K562 (cell line): ENCODE results near the gene SDC3. TPM values are rescaled to one million over a fixed set of nuclear protein-coding genes. Genes with fewer than 3 reads are reported as not detected.
A peak's percentile ranks its signal among the peaks of the same experiment; 100 is the strongest.

Experiments used
- ADNP ChIP-seq: fragments of 200-800 bp; sonication (Bioruptor generic); IDR thresholded peaks from 2 replicates; pipeline ENCODE4 v1.6.1; 2016; ENCODE audit warnings: missing genetic modification characterization, missing compliant biosample characterization
- ATF3 ChIP-seq, 2 experiments: fragments of 450-650 bp in 1 of 2; sonication (generic) in 1 of 2; formaldehyde crosslinking in 1 of 2; IDR thresholded peaks in 1 of 2; conservative IDR thresholded peaks in 1 of 2; 2 replicates each; pipeline versions ENCODE4 v1.6.1 to v1.8.1; 2016 to 2023; ENCODE audit warnings: mild to moderate bottlenecking in 2 of 2, moderate library complexity in 2 of 2, inconsistent platforms in 1 of 2, missing genetic modification reagents in 1 of 2
- ATF4 ChIP-seq: fragments of 450-650 bp; formaldehyde crosslinking; IDR thresholded peaks from 2 replicates; pipeline ENCODE4 v1.4.0; 2022; ENCODE audit warnings: mild to moderate bottlenecking, moderate library complexity
- CREB1 ChIP-seq, 2 experiments: sonication (generic) in 1 of 2; formaldehyde crosslinking in 1 of 2; IDR thresholded peaks; 2 replicates each; pipeline versions ENCODE4 v1.6.1 to v1.8.0; 2012 to 2022; ENCODE audit warnings: inconsistent platforms in 1 of 2, mild to moderate bottlenecking in 1 of 2, missing genetic modification reagents in 1 of 2, moderate library complexity in 1 of 2
- CTCFL ChIP-seq: IDR thresholded peaks from 2 replicates; pipeline ENCODE4 v1.6.1; 2011; ENCODE audit warnings: borderline replicate concordance, low read depth, mild to moderate bottlenecking, moderate library complexity, low read length; ENCODE audit not compliant: insufficient read depth, poor library complexity, severe bottlenecking
- E2F3 ChIP-seq: fragments of 250-450 bp; sonication (Bioruptor Pico); IDR thresholded peaks from 2 replicates; pipeline ENCODE4 v1.4.0; 2020; ENCODE audit warnings: mild to moderate bottlenecking
- FOXA3 ChIP-seq, 2 experiments: fragments of 450-650 bp in 1 of 2; sonication (generic) in 1 of 2; formaldehyde crosslinking; IDR thresholded peaks in 1 of 2; conservative IDR thresholded peaks in 1 of 2; 2 replicates each; pipeline versions ENCODE4 v1.4.0 to v1.8.0; 2020 to 2022; ENCODE audit warnings: mild to moderate bottlenecking in 2 of 2, missing genetic modification reagents in 1 of 2
- HDAC1 ChIP-seq, 2 experiments: fragments of 450-650 bp; IDR thresholded peaks; 2 replicates each; pipeline ENCODE4 v1.6.1; 2016 to 2017; ENCODE audit warnings: inconsistent platforms in 1 of 2, mild to moderate bottlenecking in 1 of 2, moderate library complexity in 1 of 2
- IFI16 ChIP-seq: fragments of 250-450 bp; sonication (Bioruptor Pico); IDR thresholded peaks from 2 replicates; pipeline ENCODE4 v2.1.2; 2022; ENCODE audit warnings: mild to moderate bottlenecking, inconsistent platforms
- JUN ChIP-seq, 2 experiments: sonication (generic) in 1 of 2; formaldehyde crosslinking in 1 of 2; IDR thresholded peaks; 2 replicates each; pipeline versions ENCODE4 v1.6.1 to v1.8.0; 2012 to 2022; ENCODE audit warnings: borderline replicate concordance in 2 of 2, mild to moderate bottlenecking in 2 of 2, improper control_type of control experiment in 1 of 2, low read depth in 1 of 2, low read length in 1 of 2, missing genetic modification reagents in 1 of 2
- LEF1 ChIP-seq: fragments of 450-650 bp; IDR thresholded peaks from 2 replicates; pipeline ENCODE4 v1.6.1; 2016; ENCODE audit warnings: mild to moderate bottlenecking
- MAFF ChIP-seq: IDR thresholded peaks from 2 replicates; pipeline ENCODE4 v1.6.1; 2012; ENCODE audit warnings: low read length, improper control_type of control experiment
- NFIX ChIP-seq: fragments of 250-450 bp; sonication (Bioruptor Pico); IDR thresholded peaks from 2 replicates; pipeline ENCODE4 v1.4.0; 2020; ENCODE audit warnings: low read depth, mild to moderate bottlenecking, moderate library complexity
- PRMT5 ChIP-seq: sonication (generic); formaldehyde crosslinking; IDR thresholded peaks from 2 replicates; pipeline ENCODE4 v1.5.0; 2020; ENCODE audit warnings: missing genetic modification reagents
- RUNX1 ChIP-seq: sonication (generic); IDR thresholded peaks from 2 replicates; pipeline ENCODE4 v1.6.1; 2016; ENCODE audit warnings: antibody characterized with exemption, low read depth
- SP1 ChIP-seq: sonication (generic); formaldehyde crosslinking; IDR thresholded peaks from 2 replicates; pipeline ENCODE4 v1.8.1; 2022; ENCODE audit warnings: mild to moderate bottlenecking, missing genetic modification reagents
- SUPT5H ChIP-seq: fragments of 450-650 bp; IDR thresholded peaks from 2 replicates; pipeline ENCODE4 v1.6.1; 2016
- ZBTB9 ChIP-seq: fragments of 450-650 bp; formaldehyde crosslinking; IDR thresholded peaks from 2 replicates; pipeline ENCODE4 v1.4.0; 2020; ENCODE audit warnings: mild to moderate bottlenecking, moderate library complexity
- ZNF124 ChIP-seq: sonication (generic); formaldehyde crosslinking; IDR thresholded peaks from 2 replicates; pipeline ENCODE4 v1.8.1; 2022; ENCODE audit warnings: missing genetic modification reagents
- ZNF175 ChIP-seq: fragments of 200-800 bp; sonication (Bioruptor generic); IDR thresholded peaks from 2 replicates; pipeline ENCODE4 v1.6.1; 2016; ENCODE audit warnings: low read depth, mild to moderate bottlenecking, missing genetic modification characterization, missing compliant biosample characterization
- ZNF445 ChIP-seq: fragments of 250-450 bp; sonication (Bioruptor Pico); IDR thresholded peaks from 2 replicates; pipeline ENCODE4 v1.4.0; 2020; ENCODE audit warnings: low read depth, mild to moderate bottlenecking, moderate library complexity
- ZNF589 ChIP-seq: fragments of 200-800 bp; sonication (Bioruptor generic); IDR thresholded peaks from 2 replicates; pipeline ENCODE4 v1.6.1; 2016; ENCODE audit warnings: low read depth, missing genetic modification characterization, missing compliant biosample characterization
- polyA plus RNA-seq, 8 experiments: library from polyadenylated mRNA; depleted of rRNA in 4 of 8; stranded (reverse) in 5 of 8; unstranded in 3 of 8; fragments of >200 nt; fragmentation: Nextera tagmentation in 2 of 8; fragmentation: Illumina TruSeq in 1 of 8; extraction: Ambion mirVana in 2 of 8; extraction: Trizol in 1 of 8; gene quantifications; 2 replicates each; pipeline versions ENCODE4 v1.2.1 to v1.2.3, GENCODE V29; 2011 to 2014; ENCODE audit warnings: inconsistent platforms in 1 of 8, missing spikeins in 1 of 8
- total RNA-seq, 7 experiments: library from RNA; depleted of rRNA in 6 of 7; stranded (reverse); fragments of >200 nt in 6 of 7; fragmentation: Illumina TruSeq in 2 of 7; extraction: Trizol in 2 of 7; gene quantifications; 2 replicates each; pipeline versions ENCODE4 v1.2.1 to v1.2.3, GENCODE V29; 2011 to 2021; ENCODE audit warnings: low replicate concordance in 1 of 7

The SDC3 gene
- total and polyA plus RNA-seq, 9 of the 15 experiments (the other 6 are each of a cell fraction or from before 2014, with no cell fraction given) = 0.38 to 44.1 (median 12.1) TPM

GRCh38 chr1:30903343-30904034 lies 5.1 kb downstream of the SDC3 start (continued):
- TF ChIP-seq CTCFL = no peak
- TF ChIP-seq FOXA3 (CRISPR knock-in tag; conservative IDR thresholded peaks at IDR 0.05 in 1 of 2, IDR thresholded peaks at IDR 0.05 in 1 of 2) = peak in 1 of 2 experiments; percentile 61; a peak in 1 of 4 replicates
- no peak for TF ChIP-seq PRMT5 (CRISPR knock-in tag)
- TF ChIP-seq CREB1 (IDR thresholded peaks at IDR 0.05) = no peak
- peak; percentile 59; the same call in 1 of the 2 replicates for TF ChIP-seq CREB1 (CRISPR knock-in tag; IDR thresholded peaks at IDR 0.05)
- no peak for TF ChIP-seq RUNX1
- no peak for TF ChIP-seq ZNF124
- TF ChIP-seq E2F3 (CRISPR knock-in tag) = no peak
- TF ChIP-seq ZBTB9 (CRISPR knock-in tag) = 0 out of 2 replicates have a peak, but pooled peaks have one; percentile 15
- TF ChIP-seq SP1 (CRISPR knock-in tag) = peak; percentile 39; the same call in 1 of the 2 replicates
- no peak for TF ChIP-seq ZNF589 (CRISPR knock-in tag)
- TF ChIP-seq JUN (IDR thresholded peaks at IDR 0.05; ENCODE audit: borderline replicate concordance, low read depth, low read length) = no peak
- no peak for TF ChIP-seq JUN (CRISPR knock-in tag; IDR thresholded peaks at IDR 0.05; ENCODE audit: borderline replicate concordance)
- TF ChIP-seq NFIX (CRISPR knock-in tag) = no peak
- TF ChIP-seq HDAC1 (IDR thresholded peaks at IDR 0.05) = peak; percentile 56 to 77; a peak in 3 of 4 replicates
- no peak for TF ChIP-seq ATF4
- no peak for TF ChIP-seq ATF3 (IDR thresholded peaks at IDR 0.05)
- TF ChIP-seq ATF3 (CRISPR knock-in tag; conservative IDR thresholded peaks at IDR 0.05) = no peak
- TF ChIP-seq ZNF175 (CRISPR knock-in tag) = no peak
- TF ChIP-seq LEF1 = no peak
- TF ChIP-seq ADNP = peak; percentile 98
- no peak for TF ChIP-seq IFI16 (CRISPR knock-in tag)
- TF ChIP-seq MAFF = no peak
- no peak for TF ChIP-seq SUPT5H
- TF ChIP-seq ZNF445 (CRISPR knock-in tag) = no peak
